Measurements from ENCODE around the gene PSMD13.
"Not testable (repeated sequence)": the region's sequence is repeated elsewhere in the genome, so short reads cannot be mapped to it uniquely, and the experiment has no call there.

DNA sequence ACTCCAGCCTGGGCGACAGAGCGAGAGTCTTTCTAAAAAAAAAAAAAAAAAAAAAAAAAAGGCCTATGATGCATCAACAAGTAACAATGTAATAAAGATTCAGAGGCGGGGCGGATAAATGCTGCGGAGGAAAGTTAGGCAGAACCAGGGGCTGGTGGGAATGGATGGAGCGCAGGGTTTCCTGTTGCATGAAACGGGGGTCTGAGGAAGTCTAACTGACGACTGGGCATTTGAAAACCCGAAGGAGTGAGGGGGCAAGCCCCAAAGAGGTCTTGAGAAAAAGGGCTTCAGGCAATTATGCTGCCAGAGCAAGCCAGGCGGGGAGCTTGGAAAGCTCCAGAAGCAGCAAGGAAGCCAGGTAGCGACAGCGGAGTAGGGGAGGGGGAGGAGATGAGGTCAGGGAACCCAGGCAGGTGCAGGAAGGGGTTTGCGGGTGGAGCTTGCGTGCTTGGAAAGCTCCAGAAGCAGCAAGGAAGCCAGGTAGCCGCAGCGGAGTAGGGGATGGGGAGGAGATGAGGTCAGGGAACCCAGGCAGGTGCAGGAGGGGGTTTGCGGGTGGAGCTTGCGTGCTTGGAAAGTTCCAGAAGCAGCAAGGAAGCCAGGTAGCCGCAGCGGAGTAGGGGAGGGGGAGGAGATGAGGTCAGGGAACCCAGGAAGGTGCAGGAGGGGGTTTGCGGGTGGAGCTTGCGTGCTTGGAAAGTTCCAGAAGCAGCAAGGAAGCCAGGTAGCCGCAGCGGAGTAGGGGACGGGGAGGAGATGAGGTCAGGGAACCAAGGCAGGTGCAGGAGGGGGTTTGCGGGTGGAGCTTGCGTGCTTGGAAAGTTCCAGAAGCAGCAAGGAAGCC, 50.4 kb downstream of the PSMD13 start:
- TF ChIP-seq CTBP1 (IDR thresholded peaks at IDR 0.05; ENCODE audit: borderline replicate concordance); ARNT (IDR thresholded peaks at IDR 0.05): not testable (repeated sequence)

Data from HEK293T (cell line).